ENCODE measurements around the gene TUSC1.
A peak's percentile ranks its signal among the peaks of the same experiment; 100 is the strongest.
"Not testable (repeated sequence)": the region's sequence is repeated elsewhere in the genome, so short reads cannot be mapped to it uniquely, and the experiment has no call there.

The TUSC1 gene

GRCh38 chr9:25678147-25678666 is at the start of gene TUSC1:
TSS of gene TUSC1 (minus strand) at chr9:25678444. CDS start at chr9:25678312, 132 bp downstream.
- H3K27ac ChIP-seq = peak within 1 kb of the TSS; percentile 83 to 99 (median 98)
- peak within 1 kb of the TSS; percentile 50 to 87 (median 65) for H3K4me3 ChIP-seq

GRCh38 chr9:25726871-25727410 is 48.7 kb upstream of the TUSC1 start:
- no peak overlapping the region for H3K27ac ChIP-seq
- H3K4me3 ChIP-seq = no peak overlapping the region

DNA sequence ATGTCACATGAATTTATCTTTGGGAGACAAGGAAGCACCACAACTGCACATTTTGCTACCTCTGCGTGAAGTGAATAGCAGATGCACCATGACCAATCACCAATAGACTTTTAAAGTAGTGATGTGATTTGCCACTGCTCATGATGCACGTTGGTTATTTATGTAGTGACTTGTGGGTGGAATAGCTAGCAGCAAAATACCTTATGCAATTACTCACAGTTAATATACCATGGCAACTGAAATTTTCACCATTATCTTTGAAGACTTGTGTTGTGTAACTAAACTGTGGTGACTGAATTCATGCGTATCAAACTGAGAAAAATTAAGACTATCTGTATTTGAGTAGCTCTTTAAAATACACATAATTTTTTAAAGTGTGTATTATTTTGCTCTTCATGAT is 46.2 kb upstream of the TUSC1 start:
- Histone ChIP-seq H3K27ac (no peak overlapping the region), H3K4me3 (no peak overlapping the region)

GRCh38 chr9:25716220-25716872 is 38.1 kb upstream of the TUSC1 start:
- H3K4me3 ChIP-seq = no peak overlapping the region
- H3K27ac ChIP-seq = peak overlapping the region in 2 of 21 experiments; percentile 2 to 72

- Histone ChIP-seq H3K27ac (peak overlapping the region in 2 of 21 experiments; percentile 4 to 30), H3K4me3 (no peak overlapping the region)
Observed at GRCh38 chr9:25709941-25710340, 31.7 kb upstream of the TUSC1 start.

DNA sequence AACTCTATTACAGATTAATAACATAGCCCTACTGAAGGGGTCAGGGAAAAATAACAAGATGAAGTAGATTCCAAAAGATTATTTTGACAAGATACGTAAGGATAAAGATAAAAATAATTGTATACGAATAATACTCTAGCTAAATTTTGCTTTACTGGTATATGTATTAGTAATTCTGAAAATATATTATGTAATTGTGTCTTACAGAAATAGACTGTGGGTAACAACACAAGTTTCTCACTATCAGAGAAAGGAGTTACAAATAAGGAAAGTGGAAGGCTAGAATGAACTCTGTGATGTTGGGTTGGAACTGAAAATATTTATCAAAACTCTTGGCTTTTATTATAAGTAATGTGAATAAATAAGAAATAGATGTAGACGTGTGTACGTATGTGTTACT is 26.6 kb upstream of the TUSC1 start:
- no peak overlapping the region for H3K4me3 ChIP-seq
- H3K27ac ChIP-seq = no peak overlapping the region

DNA sequence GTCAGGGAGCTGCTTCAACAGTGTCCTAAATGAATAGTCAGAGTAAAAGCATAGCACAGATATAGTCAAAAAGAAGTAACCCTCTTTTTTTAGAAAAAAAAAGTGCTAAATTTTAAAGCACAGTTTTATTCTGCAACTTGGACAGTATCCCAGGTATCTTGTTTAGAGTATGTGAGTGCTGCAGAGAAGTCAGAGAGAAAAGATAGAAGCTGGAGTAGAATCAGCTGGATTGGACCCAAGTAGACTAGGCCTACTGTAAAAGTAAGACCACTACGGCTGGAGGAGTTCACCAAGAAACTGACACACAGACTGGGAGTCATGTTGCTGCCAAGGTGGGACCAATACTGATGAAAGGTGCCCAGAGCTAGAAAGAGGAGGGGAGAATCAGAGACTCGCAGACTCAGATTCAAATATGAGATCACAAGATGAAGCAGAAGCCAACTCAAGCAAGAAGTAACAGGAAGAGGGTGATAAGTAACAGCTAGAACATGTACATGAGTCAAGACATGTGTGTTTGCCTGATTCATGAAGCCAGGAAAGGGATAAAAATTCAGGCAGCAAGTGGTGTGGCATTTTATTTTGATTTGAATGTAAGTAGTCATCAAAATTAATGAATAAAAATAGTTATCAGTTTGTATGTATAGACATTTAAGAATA is 25.6 kb upstream of the TUSC1 start:
- Histone ChIP-seq H3K27ac (no peak overlapping the region), H3K4me3 (no peak overlapping the region)

DNA sequence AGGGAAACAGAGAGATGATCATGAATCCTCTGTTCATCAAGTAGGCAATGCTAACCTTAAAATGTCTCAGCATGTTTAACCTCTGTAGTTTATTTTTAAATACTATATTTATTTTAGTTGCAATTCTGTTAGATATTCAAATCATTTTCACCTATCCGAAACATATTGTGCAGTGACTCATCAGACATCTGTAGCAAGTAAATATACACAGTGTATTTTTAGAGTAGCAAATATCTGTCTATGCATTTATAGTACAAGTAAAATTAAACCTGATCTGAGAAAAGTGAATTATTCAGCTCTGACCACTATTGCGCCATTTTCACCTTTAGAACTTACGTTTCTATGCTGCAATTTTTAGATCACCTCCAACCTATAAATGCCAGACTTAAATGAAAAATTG is 24.3 kb upstream of the TUSC1 start:
- Histone ChIP-seq H3K27ac (no peak overlapping the region), H3K4me3 (no peak overlapping the region)

DNA sequence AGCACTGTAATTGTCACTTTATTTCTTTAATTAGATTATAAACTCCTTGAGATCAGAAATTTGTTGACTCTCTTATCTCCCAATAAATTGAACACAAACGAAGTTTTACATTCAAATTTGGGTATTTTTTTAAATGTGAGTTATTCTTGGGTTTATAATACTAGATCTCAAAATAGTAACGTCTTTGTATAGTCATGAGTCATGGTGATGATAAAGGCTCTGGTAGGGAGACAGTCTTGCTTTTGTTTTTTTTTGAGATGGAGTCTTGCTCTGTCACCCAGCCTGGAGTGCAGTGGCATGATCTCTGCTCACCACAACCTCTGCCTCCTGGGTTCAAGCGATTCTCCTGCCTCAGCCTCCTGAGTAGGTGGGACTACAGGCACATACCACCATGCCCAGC is 22.7 kb upstream of the TUSC1 start:
- not testable (repeated sequence) for H3K27ac ChIP-seq

DNA sequence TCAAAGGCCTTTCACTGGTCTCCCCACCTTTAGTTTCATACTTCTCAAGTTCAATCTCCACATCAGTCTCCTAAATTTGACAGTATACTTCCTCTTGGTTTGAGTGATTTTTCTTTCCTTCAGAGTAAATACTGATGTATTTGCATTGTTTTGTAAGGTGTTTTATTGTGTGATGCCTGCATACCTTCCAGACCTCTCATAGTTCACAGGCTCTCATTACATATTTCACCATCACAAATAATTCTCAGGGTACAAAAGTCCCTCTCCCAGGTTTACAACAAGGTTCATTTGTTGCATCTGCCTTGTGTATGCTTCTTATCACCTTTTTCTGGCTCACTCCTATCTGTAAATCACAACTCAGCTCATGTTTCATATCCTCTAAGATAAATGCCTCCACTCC is 22.2 kb upstream of the TUSC1 start:
- Histone ChIP-seq H3K4me3 (no peak overlapping the region), H3K27ac (no peak overlapping the region)

More for the DNA sequence above, 22.7 kb upstream of the TUSC1 start:
- not testable (repeated sequence) for H3K4me3 ChIP-seq

DNA sequence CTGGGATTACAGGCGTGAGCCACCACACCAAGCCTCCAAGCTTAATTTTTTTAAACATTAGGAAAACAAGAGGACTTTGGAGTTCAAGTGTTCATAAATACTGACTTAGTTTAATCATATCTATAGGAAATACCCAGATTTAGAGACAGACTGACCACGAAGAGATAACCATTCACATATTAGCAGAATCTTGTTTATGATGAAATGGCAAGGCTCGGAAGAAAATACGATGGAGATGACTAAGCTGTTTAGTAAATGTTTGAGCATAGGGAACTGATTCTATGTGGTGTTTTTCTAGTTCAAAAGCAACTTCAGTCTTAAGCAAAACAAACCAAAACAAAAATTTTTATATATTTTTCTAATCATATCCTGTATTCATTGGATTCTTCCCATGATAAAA is 13.5 kb upstream of the TUSC1 start:
- Histone ChIP-seq H3K27ac (no peak overlapping the region), H3K4me3 (no peak overlapping the region)

GRCh38 chr9:25684321-25684720 is 6.1 kb upstream of the TUSC1 start:
- Histone ChIP-seq H3K27ac (peak overlapping the region in 2 of 21 experiments; percentile 7 to 26), H3K4me3 (no peak overlapping the region)

GRCh38 chr9:25681266-25681665 is 3.0 kb upstream of the TUSC1 start:
- Histone ChIP-seq H3K4me3 (no peak overlapping the region), H3K27ac (peak overlapping the region in 6 of 21 experiments; percentile 2 to 64 (median 36))

DNA sequence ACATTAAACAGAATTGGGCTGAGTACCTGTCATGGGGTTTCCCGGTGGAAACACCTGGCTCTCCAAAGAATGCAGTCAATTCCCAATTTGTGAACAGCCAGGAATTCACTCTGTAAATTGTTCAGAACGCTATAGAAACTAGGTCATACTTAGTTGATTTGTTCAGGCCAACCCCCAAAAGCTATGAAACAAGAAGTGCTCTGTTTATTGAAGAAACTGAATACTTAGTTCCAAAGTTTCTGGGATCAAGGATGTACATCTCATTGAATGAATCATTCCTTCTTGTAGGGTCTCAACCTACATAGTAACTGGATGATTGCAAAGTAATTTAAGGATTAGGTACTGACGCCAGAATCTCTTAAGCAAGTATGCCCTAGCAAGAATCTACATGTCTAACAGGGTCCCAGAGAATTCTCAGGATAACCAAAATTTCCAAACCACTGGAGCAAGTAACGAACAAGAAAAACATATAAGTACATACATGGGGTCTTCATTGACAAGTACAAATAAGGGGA is 659 bp upstream of the TUSC1 start:
- peak overlapping the region in 6 of 7 experiments; percentile 50 to 87 (median 66) for H3K4me3 ChIP-seq
- peak overlapping the region in 20 of 21 experiments; percentile 26 to 99 (median 98) for H3K27ac ChIP-seq

DNA sequence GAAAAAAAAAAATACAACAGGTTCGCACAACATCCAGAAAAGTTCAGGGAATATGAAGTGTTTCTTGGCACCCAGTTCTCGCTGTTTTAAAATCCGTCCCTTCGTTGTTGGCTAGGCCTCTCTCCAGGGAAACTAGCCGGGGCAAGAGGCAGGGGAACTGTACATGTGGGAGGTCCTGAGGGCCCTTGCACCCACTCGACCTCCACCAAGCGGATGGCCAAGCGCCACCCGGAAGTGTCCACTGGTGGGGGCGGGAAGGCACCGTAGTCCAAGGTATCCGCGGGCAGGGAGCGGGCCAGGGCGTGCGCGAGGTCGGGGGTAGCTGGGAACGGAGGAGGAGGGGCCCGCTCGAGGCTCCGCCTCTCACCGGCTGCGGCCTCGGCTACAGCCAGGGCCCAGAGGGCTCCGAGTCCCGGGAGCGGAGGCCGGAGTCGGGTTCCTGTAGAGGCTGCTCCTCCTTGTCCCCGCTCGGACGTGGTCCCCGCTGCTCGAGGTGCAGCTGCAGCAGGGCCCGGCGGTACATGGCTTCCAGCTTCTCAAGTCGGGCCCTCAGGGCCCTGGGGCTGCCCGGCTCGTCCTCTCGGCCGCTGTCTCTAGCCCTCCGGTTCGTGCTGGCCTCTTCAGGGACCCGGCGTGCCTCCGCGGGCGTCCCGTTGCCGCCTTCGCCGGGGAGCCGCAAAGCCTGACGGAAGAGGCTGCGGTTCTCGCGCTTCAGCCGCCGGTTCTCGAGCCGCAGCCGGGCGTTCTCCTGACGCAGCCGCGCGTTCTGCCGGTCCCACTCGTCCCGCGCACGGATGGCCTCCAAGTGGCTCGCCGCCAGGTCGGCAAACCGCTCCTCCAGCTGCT is 720 bp downstream of the TUSC1 start:
- peak overlapping the region; percentile 50 to 87 (median 65) for H3K4me3 ChIP-seq

GRCh38 chr9:25675858-25676257 is 2.4 kb downstream of the TUSC1 start:
- H3K27ac ChIP-seq, H3K4me3 ChIP-seq: not testable (repeated sequence)

More for the DNA sequence above, 720 bp downstream of the TUSC1 start:
- H3K27ac ChIP-seq = peak overlapping the region; percentile 83 to 99 (median 98)

GRCh38 chr9:25658571-25658970 is 19.7 kb downstream of the TUSC1 start:
- H3K27ac ChIP-seq = no peak overlapping the region

GRCh38 chr9:25654417-25654816 is 23.8 kb downstream of the TUSC1 start:
- no peak overlapping the region for H3K27ac ChIP-seq
- H3K4me3 ChIP-seq = no peak overlapping the region

More at GRCh38 chr9:25658571-25658970, 19.7 kb downstream of the TUSC1 start:
- H3K4me3 ChIP-seq = no peak overlapping the region

DNA sequence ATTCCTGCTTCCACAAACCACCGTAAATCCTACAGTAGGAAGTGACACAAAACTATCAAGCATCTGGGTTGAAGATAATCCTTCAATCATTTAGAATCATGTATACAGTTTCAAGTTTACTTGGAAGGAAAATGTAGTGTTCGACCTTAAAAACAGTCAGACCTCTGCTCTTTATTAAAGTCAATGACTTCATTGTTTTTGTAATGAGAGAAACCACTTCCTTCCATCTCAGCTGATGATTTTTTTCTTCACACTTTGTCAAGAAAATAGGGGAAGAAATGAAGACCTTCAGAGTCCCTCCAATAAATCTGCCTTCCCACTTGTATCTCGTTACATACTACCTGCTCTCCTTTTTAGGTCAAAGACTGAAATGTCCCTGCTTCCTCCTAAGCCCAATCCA is 30.1 kb downstream of the TUSC1 start:
- no peak overlapping the region for H3K4me3 ChIP-seq

DNA sequence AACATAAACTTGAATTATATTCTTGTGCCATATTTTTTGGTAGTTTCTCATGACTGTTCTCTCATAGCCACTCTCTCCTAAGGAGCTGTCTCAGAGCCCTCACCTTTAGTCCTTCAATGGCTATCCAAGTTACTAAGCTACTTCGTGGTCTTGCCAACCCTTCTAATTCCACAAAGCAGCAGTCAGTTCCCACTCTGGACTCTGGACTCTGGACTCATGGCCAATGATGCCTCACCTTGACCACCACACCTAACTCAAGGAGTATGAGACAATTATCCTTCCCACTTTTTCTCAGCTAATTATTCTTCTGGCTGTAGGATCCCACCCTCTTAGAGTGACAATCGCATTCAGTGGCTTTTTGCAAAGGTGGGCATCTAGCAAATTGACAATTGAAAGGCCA is 42.2 kb downstream of the TUSC1 start:
- H3K27ac ChIP-seq = no peak overlapping the region

More for the DNA sequence above, 30.1 kb downstream of the TUSC1 start:
- no peak overlapping the region for H3K27ac ChIP-seq

More for the DNA sequence above, 42.2 kb downstream of the TUSC1 start:
- H3K4me3 ChIP-seq = no peak overlapping the region
